GM19467 (cell line): ENCODE results near the gene BEND3.
"Not testable (repeated sequence)": the region's sequence is repeated elsewhere in the genome, so short reads cannot be mapped to it uniquely, and the experiment has no call there.

ENCODE experiments used
- ATAC-seq: cut with Tn5 transposase; IDR thresholded peaks from one replicate; pipeline ENCODE4 v1.9.1; 2021; ENCODE audit warnings: mild to moderate bottlenecking, moderate library complexity; ENCODE audit not compliant: unreplicated experiment

BEND3 gene

DNA sequence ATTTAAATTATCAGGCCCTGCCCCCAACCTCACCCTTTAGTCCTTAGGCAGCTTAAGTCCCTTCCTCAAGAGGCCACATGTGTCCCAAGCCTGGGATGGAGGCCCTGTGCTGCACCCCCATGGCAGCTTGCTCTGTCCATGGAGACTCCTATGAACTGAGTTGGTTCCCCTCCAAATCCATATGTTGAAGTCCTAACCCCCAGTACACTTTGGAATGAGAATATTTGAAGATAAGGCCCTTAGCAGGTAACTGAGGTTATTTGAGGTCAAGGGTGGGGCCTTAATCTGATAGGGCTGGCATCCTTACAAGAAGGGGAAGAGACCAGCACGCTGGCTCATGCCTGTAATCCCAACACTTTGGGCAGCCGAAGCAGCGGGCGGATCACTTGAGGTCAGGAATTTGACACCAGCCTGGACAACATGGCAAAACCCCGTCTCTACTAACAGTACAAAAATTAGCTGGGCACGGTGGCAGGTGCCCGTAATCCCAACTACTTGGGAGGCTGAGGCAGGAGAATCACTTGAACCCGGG is 6.7 kb upstream of the BEND3 start:
- ATAC-seq, result no peak

DNA sequence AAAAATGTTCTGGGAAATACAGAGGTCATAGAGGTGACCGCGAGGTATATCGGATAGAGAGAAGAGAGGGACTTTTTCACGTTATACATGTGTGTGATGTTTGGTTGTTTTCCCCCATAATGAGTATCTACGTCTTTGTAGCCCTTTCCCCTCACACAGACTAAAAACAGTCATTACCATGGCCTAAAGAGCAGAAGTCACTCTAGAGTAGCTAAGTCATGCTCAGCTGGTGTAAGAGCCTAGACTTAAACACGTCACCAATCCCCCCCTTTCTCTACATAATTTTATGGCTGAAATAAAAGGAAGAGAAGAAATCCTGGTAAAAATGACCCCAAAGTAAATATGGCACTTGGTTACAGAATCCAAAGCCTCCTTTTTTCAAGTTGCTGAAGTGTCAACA is 6.0 kb upstream of the BEND3 start:
- no peak for ATAC-seq

DNA sequence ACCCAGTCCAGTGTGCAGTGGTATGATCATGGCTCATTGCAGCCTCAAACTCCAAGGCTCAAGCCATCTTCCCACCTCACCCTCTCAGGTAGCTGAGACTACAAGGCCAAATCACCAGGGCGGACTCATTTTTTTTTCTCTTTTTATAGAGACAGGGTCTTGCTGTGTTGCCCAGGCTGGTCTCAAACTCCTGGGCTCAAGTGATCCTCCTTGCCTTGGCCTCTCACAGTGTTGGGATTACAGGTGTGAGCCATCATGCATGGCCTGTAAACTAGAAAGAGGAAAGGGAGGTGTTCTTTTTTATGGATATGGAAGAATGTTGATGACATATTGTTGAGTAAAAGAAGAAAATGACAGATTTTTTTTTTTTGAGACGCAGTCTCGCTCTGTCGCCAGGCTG is 5.1 kb upstream of the BEND3 start:
- ATAC-seq, result no peak

DNA sequence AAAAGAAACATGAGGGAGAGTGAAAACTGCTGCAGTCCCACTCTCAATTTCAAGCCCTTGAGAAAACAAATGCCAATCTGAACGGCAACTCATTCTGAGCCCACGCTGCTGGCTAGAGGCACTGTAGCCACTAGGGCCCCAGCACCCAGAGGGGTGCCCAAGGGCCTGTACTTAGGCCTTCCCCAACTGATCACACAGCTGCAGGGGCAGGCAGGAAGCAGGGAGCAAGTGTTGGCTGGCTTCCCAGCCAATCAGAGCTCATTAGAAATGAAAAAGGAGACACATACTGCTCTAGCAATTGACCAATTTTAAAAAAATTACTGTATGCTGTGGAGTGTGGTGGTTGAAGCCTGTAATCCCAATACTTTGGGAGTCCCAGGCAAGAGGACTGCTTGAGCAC is 3.7 kb upstream of the BEND3 start:
- no peak for ATAC-seq

DNA sequence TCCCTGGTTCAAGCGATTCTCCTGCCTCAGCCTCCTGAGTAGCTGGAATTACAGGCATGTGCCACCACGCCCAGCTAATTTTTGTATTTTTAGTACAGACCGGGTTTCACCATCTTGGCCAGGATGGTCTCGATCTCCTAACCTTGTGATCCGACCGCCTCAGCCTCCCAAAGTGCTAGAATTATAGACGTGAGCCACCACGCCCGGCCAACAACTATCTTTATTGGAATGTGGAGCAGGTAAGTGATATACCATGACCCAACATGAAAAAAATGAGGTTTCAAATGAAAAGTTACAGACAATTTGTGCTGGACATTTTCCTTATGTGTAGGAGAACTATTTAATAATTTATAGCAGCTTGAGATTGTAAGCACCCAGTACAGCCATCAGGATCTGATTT is 3.2 kb upstream of the BEND3 start:
- not testable (repeated sequence) for ATAC-seq

DNA sequence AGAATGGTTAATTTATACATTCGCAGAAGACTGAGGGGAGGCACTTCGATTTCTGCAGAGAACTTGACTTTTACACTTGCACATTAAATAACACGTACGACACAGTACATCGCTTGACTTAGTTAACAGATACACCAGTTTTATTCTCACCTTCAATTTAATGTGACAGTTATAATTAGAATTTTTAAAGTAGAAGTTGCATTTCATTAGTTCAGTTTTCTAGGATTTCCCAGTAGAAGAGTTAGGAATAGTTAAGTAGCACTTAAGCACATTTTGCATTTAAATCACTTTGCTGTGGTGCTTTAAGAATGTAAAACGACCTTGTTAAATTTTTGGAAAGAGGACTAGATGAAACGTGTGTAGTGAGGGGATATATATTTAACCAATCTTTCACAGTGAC is 1.6 kb upstream of the BEND3 start:
- no peak for ATAC-seq

DNA sequence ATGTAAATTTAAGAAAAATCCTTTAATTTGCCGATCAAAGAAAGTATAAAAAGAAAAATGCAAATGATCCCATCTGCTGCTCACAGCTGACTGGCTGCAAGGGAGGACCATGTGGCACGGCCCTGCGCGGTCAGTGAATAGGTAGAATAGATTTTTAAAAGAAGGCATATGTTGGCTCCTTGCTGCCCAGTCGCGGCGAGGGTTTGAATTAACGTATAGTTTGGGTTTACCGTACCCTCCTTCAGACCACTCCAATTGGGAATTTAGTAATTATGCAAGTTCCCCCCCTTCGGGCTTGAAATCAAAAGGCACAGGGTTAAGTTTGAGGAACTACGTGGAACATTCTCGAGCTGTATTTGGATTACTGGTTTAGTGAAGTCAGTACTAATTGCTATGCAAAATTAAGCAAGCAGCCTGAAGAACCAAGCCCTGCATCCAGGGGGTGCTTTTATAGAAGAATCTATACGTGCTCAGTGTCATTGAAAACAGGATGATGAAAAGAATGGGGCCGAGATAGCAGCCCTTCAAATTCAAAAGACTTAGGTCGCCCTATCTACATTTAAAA is 1.1 kb upstream of the BEND3 start:
- no peak for ATAC-seq

DNA sequence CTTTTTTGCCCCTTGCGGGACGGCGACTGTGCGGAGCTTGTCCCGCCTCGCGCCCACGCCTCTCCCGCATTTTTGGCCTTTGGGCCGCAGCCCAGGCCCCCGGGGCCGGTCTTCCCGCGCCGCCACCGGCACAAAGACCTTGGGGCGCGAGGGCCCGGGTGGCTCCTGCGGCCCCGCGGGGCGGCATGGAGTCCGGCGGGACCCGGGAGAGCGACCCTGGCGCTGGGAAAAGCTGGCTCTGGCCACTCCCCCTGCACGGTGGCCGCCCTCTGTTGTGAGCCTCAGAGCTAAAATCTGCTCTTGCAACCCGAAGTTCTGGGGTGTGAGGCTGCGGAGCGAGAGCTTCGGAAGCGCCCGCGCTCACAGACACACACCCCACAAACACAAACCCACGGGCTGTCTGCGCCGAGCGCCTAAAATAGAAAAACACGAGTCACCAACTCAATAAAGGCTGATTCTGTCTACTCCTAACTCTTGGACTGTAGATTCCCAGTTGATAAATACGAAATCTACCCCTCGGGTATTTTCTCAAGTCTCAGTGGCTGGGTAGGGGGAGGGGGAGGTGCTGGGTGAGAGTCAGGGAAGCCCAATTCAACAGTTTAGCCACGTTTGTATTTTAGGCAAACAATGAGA is 496 bp upstream of the BEND3 start:
- ATAC-seq, result no peak

DNA sequence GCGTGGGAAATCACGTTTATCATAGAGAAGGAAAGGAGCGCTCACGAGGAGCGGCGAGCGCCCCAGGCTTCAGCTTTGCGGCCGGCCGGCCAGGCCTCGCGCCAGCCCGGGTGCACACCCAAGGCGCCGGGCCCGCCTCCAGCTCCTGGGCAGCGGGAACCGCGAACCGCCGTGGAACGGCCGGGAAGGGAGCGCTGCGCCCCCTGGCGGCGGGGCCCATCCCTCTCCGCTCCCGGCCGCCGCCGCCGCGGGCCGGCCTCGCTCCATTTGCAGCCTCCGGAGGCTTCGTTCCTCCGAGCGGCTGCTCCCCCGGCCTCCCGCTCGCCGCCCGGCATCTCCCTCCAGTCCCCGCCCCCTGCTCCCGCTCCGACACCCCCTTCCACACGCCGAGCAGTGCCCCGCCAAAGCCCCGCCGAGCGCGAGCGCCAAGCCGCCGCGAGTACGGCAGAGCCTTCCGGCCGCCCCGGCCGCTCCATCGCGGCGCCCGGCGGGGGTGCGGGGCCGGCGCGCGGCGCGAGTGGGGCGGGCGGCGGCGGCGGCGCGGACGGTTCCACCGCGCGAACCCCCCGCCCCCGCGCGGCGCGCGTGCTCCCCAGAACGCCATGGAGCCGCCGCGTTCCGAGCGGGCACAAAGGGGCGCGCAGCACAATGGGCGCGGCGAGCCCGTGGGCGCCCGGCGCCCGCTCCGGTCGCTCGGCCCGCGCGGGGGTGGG is 946 bp downstream of the BEND3 start:
- peak; percentile 57 for ATAC-seq

DNA sequence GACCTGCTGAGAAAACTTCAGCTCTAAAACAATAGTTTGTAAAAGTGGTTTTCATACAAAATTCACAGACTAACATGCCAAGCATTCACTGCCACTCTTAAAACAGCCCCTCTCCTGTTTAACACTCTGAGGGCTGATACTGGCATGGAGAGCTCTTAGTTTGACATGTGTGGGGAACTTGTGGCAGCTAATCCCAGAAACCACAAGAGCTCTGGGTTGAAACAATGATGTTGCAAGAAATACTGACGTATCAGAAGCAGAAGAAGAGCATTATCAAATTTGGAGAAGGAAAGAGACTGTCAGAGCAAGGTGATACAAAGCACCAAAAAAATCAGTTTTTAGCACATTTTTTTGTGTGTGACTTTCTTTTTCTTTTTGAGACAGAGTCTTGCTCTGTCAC is 5.1 kb downstream of the BEND3 start:
- no peak for ATAC-seq

DNA sequence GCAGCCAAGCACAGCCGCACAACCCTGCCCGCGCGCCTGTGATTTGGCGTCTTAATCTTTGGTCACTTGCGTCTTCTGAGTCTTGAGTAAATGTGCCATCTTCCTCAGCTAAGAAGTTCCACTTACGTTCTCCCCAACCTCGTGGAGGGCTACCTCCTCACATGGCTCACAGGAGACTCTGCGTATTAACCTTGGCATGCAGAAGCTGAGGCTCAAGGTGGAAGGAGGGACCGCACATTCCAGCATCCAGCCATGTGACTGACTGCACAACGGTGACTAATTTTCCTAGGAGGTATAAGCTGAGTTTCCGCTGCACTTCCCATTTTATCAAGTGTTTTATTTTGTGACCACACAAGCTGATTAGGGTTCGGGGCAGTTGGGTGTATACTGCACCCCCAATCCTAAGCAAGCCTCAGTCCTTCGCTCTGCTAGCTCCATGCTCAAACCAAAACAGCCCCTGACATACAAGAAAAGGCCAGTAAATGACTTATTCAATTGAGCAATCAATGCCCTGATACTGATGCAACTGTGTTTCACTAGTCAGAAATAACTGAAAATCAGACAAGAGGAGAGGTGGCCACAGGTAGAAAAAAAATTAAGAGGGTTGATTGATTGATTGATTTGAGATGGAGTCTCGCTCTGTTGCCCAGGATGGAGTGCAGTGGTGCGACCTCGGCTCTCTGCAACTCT is 7.0 kb downstream of the BEND3 start:
- ATAC-seq, result no peak

DNA sequence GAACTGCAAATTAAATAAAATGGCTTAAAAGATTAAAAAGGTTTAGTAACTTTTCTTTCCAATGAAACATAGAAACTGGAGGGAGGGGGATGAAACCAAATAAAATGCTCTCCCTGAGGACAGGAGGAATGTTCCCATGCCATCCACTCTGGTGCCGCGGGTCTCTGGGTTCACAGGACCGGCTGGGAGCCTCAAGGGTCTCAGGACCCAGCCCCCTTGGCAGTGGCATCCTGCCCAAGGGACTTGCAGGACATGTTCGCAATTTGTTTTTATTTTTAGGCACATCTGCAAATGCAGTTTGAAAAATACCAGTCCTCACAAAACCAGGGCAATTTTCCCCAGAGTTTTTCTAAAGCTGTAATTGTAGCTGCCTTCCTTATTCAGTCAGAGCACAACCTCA is 7.5 kb downstream of the BEND3 start:
- no peak for ATAC-seq

DNA sequence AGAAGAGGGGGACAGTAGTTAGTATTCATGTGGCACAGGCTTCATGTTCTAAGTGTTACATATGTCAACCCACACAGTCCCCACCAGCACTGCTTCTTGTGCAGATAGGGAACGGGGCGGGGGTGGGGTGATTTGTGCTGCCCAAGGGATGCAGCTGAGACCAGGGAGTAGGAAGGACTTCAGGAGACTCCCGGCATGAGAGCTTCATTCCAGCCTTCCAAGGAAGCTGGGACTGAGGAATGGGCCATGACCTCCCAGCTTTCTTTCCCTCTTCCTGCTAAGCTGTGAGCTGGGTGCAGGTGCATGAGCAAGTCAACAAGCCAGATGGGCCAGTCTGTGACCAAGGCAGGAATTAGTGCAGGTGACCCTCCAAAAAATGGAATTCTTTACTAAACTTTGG is 9.2 kb downstream of the BEND3 start:
- ATAC-seq, result no peak

DNA sequence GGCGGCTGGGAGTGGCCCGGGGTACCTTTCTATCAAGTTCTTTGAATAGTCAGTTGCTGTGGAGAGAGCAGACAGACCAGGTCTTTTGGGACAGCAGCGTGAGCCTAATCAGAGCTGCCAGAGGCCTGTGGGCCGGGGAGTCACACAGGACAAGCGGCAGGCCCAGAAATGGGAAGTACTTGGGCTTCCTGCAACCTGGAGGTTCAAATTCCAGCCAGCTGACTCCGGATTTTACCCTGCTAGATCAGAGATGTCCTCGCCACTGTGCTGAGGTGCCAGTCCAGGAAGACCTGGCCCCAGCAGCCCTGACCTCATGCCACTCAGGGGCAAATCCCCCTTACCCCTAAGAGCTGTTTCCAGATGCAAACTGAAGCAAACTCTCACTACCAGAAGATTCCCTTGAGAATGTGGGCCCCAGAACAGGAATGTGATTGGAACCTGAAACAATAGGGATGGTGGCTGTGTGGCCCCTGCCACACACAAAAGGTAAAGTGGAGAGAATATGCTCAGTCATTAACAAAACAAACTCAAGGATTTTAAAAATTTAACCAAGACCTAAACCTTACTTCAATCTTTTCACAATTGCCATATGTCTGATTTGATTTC is 9.7 kb downstream of the BEND3 start:
- no peak for ATAC-seq

DNA sequence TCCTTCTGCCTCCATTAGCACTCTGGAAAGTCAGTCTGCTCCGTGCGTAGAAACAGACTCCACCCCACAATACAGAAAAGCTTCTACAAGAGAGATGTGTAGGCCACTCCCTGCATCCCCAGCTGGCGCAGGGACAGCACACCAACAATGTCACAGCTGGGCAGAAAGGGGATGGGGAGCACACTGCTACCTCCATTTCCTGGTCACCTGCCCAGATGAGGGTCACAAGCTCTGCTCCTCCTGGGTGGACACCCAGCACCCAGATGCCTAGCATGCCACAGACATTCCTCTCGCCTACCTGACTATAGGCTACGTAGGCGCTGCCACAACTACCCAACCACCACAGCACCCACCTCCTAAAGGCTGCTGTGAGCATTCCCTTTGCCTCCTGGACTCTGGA is 12.2 kb downstream of the BEND3 start:
- no peak for ATAC-seq

DNA sequence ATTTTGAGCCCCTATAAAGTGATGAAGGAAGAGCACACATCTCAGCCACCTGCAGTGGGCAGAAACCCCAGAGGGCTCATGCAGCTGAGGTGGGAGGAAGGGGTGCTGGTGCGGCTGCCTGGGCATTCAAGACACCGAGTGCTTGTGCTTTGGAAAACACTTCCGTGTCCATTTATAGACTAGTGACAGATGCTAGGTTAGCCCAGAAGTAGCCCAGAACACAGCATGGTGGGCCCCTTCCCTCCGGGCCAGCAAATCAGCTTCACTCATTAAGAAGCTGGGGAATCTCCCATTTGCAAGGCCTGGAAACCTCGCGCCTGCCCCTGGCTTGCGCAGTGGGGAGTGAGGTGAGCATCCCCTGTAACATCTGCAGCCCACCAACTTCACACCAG is 12.9 kb downstream of the BEND3 start:
- ATAC-seq, result no peak

DNA sequence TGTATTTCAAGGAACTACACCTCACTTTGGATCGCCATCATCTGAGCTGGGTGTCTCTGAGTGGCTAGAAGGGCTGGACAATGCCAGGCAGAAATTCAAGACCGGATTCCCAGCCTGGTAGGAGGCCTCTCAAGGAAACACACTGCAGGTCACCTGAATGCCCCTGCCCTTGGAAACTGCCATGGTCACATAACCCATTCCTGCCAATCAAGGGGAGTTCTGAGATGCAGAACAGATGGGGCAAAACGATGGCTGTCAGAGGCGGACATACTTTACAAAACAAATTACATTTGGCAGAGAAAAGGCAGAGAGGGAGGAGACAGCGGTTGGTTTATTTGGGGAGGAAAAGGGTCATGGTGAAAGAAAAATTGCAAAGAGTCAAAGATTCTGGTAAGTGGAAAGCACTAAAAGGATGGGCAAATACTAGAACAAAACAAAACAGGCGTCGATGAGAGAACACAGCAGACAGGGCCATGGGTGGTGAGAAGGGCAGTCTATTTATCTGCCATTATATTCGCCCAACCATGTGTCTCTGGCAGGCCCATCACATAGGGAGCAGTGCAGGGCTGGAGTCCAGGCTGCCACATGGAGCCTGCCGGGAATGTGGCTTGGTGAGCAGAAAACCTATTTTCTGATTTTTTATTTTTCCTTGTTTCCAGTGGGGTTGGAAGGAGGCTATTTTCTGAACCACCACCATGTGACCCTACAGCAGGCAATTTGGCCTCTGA is 13.5 kb downstream of the BEND3 start:
- ATAC-seq, result no peak

DNA sequence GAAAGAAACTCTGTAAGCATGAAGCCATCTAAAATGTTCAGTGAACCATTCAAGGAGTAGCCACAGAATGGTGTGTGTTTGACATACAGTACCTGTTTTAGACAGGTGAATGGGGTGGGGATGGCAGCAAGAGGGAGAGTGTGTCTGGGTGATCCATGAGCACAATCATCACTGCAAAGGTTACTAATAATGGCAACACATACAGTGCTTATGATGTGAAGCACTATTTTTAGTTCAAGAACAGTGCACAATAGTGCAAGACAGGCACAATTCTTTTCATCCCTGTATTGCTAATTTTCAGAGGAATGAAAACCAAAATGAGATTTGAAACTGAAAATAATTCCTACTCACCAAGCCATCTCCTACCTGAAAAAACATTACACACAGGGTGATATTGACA is 14.1 kb downstream of the BEND3 start:
- ATAC-seq, result no peak

DNA sequence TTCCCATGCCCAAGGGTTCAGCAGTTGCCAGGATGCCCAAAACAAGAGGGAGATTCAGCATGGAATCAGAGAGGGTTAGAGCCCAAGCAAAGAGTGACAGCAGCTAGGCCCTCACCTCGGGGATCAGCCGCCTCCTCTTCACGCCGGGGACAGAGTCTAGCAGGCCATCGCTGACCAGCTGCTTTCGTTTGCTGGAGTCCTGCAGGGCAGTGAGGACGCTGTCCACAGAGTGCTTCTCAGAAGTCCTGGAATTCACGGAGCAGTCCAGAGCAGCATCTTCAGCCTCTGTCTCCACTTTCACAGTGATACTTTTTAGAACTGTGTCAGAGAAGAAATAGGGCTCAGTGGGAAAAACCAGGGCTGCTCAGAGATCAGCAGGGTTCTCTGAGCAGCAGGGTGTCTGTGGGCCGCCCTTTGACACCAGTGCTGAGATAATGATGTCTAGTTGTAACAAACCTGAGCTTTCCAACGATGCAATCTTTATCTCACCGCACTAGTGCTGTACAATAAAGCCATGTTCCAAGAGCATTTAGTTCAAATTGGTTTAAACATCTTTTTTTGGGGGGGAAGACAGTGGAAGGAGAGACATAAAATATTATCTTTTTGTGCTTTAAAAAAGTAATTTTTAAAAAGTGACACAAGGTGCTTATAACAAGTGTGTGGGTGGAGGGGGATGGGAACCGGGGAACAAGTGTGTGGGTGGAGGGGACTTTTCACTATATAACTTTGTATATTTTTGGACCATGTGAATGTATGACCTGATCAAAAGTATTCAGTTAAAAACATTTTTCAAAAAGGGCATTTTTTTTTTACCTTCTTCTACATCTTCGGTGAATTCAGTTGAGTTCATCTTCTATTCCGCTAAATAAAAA is 16.6 kb downstream of the BEND3 start:
- ATAC-seq, result no peak

DNA sequence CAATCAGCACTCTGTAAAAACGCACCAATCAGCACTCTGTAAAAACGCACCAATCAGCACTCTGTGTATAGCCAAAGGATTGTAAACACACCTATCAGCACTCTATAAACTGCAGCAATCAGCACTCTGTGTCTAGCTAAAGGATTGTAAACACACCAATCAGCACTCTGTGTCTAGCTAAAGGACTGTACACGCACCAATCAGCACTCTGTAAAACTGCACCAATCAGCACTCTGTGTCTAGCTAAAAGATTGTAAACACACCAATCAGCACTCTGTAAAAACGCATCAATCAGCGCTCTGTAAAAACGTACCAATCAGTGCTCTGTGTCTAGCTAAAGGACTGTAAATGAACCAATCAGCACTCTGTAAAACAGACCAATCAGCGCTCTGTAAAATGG is 30.9 kb downstream of the BEND3 start:
- ATAC-seq, result not testable (repeated sequence)
